ENCODE data around the gene CCDC32. TPM values are rescaled to one million over a fixed set of nuclear protein-coding genes. Genes with fewer than 3 reads are reported as not detected.

CCDC32 gene
- total RNA-seq, 1 donor from 2014 or later = 21.5 TPM

DNA sequence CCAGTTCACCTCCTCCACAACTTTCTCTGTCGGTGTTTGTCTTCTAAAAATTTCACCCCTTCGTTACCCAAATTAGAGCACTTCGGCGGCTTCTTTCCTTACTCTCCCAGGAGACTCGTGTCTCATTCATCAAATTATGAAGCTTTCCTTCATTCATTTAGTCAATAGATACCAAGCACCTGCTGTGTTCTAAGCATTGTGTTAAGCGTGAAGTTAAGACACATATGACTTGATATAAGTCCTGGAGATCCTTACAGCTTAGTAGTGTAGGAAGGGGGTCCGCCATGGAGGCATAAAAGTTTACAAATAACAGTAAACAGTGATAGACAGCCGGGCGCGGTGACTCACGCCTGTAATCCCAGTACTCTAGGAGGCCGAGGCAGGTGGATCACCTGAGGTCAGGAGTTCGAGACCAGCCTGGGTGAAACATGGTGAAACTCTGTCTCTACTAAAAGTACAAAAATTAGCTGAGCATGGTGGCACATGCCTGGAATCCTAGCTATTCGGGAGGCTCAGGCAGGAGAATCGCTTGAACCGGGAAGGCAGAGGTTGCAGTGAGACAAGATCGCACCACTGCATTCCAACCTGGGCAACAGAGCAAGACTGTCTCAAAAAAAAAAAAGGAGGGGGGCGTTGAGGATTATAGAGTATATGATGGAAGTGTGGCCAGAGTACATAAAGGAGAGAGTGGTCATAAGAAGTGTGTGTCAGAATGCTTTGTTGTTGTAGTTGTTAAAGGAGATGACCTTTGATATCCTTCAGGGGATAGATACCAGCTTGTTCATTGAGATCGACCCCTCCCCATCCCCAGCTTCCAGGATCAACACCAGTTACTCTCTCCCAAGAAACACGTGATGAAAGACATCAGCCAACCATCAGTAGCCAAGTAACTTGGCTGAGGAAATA, 744 bp upstream of the CCDC32 start:
- DNase-seq = no peak

DNA sequence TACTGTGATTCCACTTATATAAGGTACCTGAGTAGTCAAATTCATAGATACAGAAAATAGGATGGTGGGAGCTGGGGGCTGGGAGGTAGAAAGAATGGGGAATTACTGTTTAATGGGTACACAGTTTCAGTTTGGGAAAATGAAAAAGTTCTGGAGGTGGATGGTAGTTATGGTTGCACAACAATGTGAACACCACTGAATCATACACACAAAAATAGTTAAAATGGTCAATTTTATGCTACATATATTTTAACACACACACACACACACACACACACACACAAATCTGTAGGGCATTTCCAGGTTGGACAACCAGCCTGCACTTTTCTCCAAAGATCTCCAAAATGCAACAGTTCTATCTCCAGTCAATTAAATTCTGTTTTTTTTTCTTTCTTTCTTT, 1.4 kb downstream of the CCDC32 start:
- DNase-seq = no peak

DNA sequence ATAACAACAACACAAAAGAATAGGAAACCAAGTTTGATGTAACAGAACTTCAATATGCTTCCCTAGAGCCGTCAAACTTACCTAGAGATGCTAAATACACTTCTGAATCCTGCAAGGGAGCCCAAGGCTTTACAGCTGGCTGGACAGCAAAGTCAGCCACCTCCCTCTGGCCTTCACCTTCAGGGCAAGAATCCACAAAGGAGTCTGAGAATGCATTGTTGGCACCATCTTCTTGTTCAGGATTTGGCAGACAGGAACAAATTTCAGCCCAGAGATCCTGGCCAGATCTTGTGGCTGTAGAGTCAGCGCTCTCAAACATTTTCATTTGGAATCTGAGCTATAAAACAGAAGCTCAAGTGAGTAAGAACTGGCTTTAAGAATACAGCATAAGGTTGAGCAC, 2.2 kb downstream of the CCDC32 start:
- DNase-seq = peak; percentile 8

DNA sequence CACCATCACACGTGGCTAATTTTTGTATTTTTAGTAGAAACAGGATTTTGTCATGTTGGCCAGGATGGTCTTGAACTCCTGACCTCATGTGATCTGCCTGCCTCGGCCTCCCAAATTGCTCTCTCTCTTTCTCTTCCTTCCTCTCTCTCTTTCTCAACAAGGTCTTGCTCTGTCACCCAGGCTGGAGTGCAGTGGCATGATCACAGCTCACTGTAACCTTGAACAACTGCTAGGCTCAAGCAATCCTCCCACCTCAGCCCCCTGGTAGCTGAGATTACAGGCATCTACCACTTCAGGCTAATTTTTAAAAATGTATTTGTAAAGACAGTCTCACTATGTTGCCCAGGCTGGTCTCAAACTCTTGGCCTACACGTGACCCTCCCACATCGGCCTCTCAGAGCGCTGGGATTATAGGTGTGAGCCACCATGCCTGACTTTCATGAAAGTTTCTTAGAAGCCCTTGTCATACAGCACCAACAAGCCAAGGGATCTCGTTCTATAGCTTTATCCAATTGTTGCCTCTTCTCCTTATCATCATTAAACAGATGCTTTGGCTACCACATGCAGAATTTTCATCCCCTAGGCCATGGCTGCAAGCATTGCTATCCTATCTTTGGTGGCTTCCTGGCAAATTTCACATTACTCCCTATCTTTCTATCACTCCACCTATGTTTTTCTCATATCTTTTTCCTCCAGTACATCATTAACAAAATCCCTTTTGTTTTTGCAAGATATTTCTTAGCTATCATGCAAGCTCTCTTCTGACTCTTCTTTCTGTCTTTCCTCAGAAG, 5.7 kb downstream of the CCDC32 start:
- DNase-seq = no peak

DNA sequence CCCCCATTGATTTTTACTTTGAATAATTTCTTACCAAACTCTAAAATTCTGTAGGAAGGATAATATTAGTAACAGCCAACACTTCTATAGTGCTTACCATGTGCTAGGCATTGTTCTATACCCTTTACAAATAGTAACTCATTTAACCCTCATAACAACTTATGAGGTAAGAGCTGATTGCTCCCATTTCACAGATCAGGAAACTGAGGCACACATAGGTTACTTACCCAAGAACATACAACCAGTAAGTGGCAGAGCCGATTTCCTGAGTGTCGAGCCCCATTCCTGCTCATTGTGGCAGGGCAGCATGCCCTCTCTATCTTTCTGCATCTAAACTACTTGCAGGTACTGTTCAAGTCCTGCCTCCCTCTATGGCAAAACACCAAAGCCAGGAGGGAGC, 9.0 kb downstream of the CCDC32 start:
- DNase-seq = no peak

DNA sequence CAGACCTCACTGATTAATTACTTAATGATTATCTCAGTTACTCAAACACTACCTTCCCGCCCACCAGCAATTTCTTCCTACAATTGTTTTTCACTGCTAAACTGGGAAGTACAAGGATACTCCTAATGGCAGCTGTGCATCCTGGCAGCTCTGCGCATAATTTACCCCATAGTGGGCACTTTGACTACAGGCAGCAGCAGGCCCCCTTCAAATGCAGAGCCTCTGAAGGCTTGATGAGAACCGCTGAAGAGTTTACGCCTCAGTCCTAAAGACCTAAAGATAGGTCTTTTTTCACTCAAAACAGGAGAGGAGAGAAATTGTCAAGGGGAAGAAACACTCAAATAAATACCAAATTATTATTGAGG, 10.7 kb downstream of the CCDC32 start:
- no peak for DNase-seq

DNA sequence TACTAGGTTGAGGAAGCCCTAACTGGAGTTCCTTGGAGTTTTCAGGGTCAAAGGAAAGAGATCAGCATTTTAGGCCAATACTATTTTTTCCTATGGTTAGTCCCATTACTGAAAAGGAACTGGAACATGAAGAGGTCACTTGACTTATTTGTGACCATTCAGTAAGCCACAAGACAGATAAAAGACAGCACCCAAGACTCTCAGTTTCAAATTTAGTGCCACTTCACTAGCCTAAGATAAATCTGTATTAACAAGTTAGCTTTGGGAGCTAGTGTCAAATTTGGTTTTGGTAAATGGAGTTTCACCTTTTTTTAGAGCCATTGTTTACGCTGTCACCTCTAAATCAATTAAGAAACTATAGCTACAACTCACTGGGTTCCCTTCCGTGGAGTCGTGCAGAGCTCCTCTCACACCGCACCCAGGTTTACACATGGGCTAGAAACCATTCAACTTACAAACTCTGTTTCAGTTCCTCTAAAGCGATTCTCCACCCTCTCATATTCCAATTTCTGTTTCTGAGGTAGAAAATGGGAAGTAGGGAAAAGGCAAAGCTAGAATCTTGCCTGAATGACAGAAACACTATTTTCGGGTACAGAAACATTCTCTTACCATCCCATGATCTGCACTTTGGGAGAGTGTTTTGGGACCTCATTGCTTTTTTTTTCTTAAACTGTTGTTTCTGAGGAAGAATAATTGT, 14.4 kb downstream of the CCDC32 start:
- DNase-seq = no peak

DNA sequence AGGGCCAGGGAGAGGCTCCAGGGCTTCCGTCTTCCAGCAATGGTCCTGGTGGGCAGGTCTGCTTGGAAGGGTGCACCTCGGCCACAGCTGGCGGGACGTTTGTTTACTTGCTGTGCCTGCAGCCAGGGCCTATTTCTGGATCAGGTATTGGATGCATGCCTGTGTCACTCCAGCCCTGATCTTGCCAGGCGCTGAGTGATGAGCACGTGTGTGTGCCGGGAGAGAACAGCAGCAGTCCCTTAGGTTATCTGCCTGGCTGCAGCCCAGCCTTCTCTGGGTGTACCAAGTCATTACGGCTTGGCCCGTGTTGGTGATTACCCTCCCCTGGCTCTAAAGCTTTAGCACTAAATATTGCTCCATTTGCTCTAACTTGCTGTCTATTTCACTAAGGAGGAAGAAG, 14.9 kb downstream of the CCDC32 start:
- DNase-seq = peak; percentile 29

DNA sequence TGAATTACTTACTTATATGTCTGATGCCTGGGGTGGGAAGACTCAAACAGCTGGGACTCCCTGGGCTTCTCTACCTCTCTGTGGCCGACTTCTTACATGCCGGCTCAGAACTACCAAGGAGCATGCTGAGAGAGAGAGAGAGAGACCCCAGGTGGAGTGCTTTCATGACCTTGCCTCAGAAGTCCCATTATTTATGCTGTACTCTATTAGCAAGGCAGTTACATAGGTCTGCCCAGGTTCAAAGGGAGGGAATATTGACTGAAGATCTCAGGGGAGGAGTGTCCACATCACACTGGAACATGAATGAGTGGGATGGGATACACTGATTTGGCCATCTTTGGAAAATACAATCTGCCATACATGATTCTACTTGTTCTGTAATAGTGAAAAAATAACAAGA, 16.2 kb downstream of the CCDC32 start:
- DNase-seq = no peak

DNA sequence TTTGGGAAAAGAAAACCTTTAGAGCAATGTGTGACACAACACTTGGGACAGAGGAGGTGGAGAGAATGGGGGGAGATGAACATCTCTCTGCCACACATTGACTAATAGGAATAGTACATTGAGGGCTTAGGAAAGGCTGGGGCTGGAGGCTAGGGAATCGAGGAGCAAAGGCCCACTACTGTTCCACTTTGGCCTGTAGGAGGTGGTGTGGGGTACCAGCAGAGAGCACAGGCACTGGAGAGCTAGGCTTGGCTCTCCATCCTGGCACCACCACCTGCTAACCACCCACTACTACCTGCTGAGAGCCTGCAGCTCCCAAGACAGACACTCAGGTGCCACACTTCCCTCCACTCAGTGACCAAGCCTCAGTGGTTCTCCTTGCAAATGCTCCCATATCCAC, 19.4 kb downstream of the CCDC32 start:
- DNase-seq = no peak

DNA sequence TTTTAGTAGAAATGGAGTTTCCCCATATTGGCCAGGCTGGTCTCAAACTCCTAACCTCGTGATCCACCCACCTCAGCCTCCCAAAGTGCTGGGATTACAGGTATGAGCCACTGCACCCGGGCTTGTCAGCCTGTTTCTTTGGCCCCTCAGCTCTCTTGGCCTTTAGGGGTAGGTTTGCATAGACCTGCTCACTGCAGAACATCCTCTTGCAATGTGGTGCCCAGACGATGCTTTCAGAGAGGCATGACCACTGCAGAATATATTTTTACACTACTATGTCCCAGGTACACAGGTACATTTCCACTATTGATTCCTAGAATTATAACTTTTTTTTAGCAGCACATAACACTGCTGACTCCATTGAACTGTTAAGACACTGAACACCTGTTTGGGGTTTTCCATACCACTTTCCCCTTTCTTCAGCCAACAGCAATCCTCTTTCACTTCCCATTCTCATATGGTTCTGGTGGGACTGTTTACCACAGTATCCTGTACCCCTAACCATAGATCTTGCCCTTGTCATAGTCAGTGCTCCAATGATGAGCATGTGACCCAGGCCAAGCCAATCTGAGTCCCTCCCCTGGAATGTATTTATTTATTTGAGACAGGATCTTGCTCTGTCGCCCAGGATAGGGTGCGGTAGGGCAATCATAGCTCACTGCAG, 21.1 kb downstream of the CCDC32 start:
- no peak for DNase-seq

DNA sequence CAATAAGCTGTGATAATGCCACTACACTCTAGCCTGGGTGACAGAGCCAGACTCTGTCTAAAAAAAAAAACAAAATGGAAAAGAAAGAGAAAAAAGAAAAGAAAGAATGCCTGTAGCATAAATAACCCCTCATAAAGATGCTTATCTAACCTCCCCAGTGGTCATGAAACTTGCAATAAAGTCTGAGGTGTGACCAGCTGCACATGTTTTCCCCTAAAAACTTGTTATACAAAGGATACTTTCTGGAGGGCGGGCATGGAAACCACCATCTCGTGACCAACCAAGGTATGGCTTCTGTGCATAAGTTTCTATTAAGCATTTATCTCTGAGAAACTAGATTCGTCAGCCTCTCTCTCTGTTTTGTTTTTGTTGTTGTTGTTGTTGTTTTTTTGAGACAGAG, 21.8 kb downstream of the CCDC32 start:
- no peak for DNase-seq

DNA sequence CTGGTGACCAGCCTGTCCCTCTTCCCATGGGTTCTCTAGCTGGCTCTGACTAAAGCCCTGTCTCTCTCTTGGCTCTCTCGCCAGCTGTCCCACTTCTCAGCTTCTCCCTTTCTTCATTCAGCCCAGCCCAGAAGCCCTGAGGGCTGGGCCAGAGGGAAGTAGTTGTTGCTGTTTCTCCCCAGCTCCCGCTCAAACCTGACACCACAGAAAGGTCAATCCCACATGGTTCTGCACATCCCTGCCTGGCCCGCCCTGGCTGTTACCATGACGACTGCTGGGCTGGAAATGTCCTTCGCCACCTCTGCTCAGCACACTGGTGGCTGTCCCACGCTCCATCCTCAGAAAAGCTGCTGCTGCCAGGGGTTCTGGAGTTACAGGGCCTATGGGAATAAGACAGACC, 25.9 kb downstream of the CCDC32 start:
- DNase-seq = peak; percentile 13

DNA sequence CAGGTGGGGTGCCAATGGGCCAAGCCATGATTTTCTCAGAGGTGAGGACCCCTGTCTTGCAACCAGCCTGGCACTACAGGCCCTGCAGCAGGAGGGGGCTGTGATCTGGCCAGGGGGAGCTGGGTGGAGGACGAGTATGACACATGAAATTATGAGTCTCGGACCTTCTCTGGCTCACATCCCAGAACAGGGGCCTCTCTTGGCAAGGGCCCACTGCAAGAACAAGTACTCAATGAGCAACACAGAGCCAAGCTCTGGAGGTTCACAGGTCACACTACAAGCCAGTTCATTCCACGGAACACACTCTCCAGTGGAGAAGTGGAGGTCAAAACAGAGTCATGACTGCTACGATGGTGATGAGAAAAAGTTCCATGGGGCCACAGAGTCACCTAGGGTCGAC, 28.3 kb downstream of the CCDC32 start:
- DNase-seq = peak; percentile 71

DNA sequence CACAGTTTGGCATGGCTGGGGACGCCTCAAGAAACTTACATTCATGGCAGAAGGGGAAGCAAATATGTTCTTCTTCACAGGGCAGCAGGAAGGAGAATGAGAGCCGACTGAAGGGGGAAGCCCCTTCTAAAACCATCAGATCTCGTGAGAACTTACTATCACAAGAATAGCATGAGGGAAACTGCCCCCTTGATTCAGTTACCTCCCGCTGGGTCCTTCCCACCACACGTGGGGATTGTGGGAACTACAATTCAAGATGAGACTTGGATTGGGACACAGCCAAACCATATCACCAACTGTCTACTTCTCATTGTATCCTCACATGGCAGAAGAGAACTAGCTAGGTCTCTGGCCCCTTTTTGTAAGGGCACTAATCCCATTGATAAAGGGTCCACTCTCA, 30.5 kb downstream of the CCDC32 start:
- no peak for DNase-seq

DNA sequence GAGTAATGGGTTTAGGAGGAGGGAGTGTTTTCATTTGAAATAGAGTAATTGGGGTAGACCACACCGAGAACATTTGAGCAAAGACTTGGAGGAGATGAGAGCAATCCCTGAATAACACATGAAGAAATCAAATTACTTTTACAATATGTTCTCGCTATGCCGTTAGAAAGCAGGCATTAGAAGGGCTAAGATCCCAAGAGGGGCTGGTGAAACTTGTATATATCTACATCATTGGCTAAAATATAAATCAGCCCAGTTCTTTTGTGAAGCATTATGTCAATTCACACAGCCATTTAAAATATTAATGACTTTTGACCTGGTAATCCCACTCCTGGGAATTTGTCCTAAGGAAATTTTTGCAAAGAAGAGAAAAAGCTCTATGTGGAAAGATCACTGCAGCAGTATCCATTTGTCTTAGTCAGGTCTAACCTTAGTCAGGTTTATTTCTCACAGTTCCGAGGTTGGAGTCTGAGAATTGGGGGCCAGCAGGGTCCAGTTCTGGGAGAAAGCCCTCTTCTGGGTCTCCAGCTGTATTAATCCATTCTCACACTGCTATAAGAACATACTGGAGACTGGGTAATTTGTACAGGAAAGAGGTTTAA, 31.0 kb downstream of the CCDC32 start:
- no peak for DNase-seq

DNA sequence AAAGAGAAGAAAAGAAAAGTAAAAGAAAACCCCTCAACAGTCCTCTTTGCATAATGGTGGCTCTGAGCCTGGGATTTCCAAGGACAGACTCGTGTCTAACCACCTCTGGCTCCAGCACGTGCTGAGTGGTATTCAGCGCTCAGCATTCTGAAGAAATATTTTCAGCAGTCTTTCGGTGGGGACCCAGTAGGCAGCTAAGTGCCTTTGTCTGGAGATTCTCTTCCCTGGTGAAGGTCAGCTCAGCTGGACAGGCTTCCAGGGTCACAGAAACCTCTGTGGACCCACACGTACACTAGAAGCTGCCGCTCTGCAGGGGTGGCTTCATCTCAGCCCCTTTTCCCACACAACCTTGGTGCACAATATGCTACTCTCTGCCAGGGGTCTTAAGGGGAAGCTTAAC, 36.0 kb downstream of the CCDC32 start:
- no peak for DNase-seq

DNA sequence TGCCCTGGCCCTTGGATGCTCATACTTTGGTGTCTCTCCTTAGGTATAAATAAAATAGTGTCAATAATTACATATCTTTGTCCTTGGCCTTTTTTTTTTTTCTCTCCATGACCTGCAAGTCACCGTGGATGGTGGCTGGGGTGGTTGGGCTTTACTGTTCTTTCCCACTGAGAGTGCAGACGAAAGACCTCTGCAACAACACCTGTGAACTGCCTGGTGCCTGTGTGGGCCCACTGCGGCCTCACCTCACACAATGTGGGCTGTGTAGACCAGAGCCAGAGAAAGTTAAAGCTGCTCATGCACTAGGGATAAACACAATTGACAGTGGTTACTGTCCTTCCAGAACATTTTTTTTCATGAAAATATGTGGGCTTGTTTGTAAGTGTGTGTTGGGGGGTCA, 39.0 kb downstream of the CCDC32 start:
- no peak for DNase-seq

DNA sequence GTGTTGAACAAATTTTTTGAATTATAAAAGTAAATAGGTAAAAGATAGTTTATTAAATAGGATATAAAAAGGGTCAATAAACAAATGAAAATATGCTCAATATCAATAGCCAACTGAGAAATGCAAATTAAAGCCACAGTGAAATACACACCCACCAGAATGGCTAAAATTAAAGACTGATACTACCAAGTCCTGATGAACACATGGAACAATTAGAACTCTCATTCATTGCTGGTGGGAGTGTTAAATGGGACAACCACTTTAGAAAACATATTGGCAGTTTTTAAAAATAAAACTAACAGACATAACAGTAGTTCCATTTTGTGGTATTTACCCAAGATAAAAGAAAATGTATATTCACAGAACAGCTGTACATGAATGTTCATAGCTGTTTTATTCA, 41.2 kb downstream of the CCDC32 start:
- DNase-seq = no peak

DNA sequence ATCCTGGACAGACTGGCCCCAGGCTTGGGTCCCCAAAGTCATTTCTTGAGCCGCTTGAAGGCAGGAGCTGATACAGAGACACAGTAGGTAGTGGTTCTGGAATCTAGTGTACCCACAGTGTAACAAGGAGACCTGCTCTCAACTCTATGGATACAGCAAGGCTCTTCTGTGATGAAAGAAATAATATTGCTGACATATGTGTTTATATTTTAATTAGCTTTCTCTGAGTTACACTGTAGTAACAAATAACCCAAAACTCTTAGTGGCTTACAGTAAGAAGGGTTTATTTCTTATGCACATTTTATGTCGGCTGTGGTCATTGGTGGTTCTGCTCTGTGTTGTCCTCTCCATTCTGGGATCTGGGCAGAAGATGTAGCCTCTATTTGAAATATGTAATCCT, 48.5 kb downstream of the CCDC32 start:
- no peak for DNase-seq

DNA sequence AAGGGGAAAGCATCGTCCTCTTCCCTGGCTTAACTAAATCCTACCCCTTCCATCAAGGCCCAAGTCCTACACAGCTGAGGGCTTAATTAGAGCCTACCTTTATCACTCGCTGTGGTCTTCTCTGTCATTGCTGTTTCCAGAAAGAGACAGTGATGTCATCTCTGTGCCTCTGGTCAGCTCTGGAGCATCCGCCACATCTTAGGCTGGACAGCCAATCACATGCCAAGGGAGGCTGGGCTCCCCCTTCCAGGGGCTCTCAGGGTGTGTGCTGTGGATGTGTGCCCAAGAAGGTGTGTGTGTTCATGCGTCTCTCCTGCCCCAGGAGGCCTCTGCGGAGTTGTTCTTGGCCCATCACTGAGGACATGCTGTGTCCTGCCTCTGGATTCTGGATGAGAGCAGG, 51.2 kb downstream of the CCDC32 start:
- DNase-seq = peak; percentile 19

DNA sequence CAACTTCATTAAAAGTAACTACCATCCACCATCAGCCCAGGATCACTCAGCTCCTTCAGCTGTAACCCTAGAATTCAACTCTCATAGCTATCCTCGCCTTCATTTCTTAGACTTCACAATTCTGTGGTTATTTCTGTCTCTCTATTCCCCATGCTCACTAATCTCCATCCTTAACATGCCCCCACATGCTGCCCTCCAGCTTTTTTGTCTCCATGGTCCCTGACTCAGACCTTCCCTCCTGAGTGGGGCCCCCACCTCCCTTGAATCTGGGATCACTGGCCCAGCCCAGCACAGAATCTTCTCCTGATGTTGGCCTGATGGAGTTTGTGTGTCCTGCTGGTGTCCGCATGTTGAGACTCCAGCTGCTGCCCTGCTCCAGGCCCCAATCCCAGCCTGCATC, 52.4 kb downstream of the CCDC32 start:
- no peak for DNase-seq
